Measurements from ENCODE around the gene PSMB3. TPM values are rescaled to one million over a fixed set of nuclear protein-coding genes. Genes with fewer than 3 reads are reported as not detected.

PSMB3 gene
- total RNA-seq, 1 experiment from 2014 or later = 346 TPM

DNA sequence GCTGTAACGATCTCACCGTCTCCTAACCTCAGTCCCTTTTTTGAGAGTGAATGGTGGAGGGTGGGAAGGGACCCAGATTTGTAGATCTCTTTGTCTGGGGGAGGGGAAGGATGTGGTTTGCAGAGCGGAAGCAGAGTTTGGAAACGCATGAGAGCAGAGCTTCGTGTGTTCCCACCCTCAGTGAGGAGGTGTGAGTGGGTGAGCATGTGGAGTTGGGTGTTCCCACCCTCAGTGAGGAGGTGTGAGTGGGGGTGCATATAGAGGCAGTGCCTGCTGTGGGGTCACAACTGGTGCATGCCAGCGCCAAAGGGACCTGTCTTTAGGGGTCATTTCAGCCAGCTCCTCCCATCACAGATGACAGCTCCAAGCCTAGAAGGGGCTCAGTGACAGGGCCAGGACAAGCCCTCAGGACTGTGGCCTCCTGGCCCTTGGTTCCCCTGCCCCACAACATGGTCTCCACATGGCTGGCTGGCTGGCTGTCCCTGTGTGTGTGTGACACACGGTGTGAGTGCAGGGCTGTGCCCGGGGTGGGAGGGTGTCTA, 24.2 kb upstream of the PSMB3 start (continued):
- TF ChIP-seq ZNF274 (IDR thresholded peaks at IDR 0.05; ENCODE audit: low read depth, low read length) = no peak
- TF ChIP-seq EZH2phosphoT487 (IDR thresholded peaks at IDR 0.05; ENCODE audit: borderline replicate concordance) = no peak
- TF ChIP-seq, protein P1, sequence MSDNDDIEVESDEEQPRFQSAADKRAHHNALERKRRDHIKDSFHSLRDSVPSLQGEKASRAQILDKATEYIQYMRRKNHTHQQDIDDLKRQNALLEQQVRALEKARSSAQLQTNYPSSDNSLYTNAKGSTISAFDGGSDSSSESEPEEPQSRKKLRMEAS (IDR thresholded peaks at IDR 0.05) = no peak

GRCh38 chr17:38729368-38729885, 23.1 kb upstream of the PSMB3 start:
- Histone ChIP-seq H3K79me2 (ENCODE audit: insufficient read depth, low read length) (peaks cover 35% of the 10 kb centered on the region), H3K9me3 (ENCODE audit: control insufficient read depth in 1 of 2, insufficient read depth in 1 of 2, low read depth in 1 of 2, low read length in 2 of 2) (no peaks in the 10 kb centered on the region), H3K9me2 (ENCODE audit: insufficient read depth) (no peaks in the 10 kb centered on the region), H3K4me2 (ENCODE audit: low read length) (peak overlapping the region; percentile 79), H3K27me3 (ENCODE audit: insufficient read depth, low read length) (no peaks in the 10 kb centered on the region), H3K36me3 (ENCODE audit: control insufficient read depth in 1 of 2, insufficient read depth in 2 of 2, low read length in 2 of 2) (peaks cover 2 to 23% of the 10 kb centered on the region in 2 experiments; a peak in 2 of 4 replicates), H3K9ac (ENCODE audit: low read length) (peak overlapping the region; percentile 66), H3K27ac (ENCODE audit: low read depth, low read length) (peak overlapping the region; percentile 96), H2AFZ (ENCODE audit: low read depth, low read length, poor library complexity, severe bottlenecking) (no peak overlapping the region), H3K4me3 (replicated peaks in 1 of 2; ENCODE audit: low read depth in 1 of 2, low read length in 2 of 2) (peak overlapping the region; percentile 50 to 91), H4K20me1 (ENCODE audit: insufficient read depth) (no peaks in the 10 kb centered on the region), H3K4me1 (ENCODE audit: control insufficient read depth in 1 of 2, insufficient read depth in 2 of 2, low read length in 2 of 2) (peaks cover 11 to 32% of the 10 kb centered on the region in 2 experiments; a peak in 3 of 4 replicates)
- intact Hi-C loops (cut with micrococcal nuclease) = no loop called here
- TF ChIP-seq EGR1 (IDR thresholded peaks at IDR 0.05; ENCODE audit: low read depth) = peak; percentile 47; the same call in 1 of the 2 replicates
- TF ChIP-seq YY1 (IDR thresholded peaks at IDR 0.05; ENCODE audit: extremely low read depth, insufficient replicate concordance, low read depth, low read length) = no peak
- BruUV-seq (replicated peaks) = no TSS peak
- DNase-seq (ENCODE audit: low read depth, low spot score) (no peak), ATAC-seq (no peak)
- ChIA-PET RAD21 (ENCODE audit: low non-redundant PET in 1 of 2, low total read pairs in 2 of 2, uncharacterized antibody in 2 of 2, unreplicated experiment in 2 of 2) (no interaction called here), POLR2A (no interaction called here), CTCF (no interaction called here)

Measured in HCT116 (cell line).